Measurements from ENCODE around the gene ADAMTS9.

Gene ADAMTS9

GRCh38 chr3:64523324-64523723 lies 164.5 kb downstream of the ADAMTS9 start:
- Mint-ChIP-seq H3K4me1 (peaks cover 6% of the 10 kb centered on the region), H3K4me3 (no peak overlapping the region), H3K9me3 (peaks cover 16% of the 10 kb centered on the region), H3K36me3 (ENCODE audit: low read depth) (peaks cover 85% of the 10 kb centered on the region), H3K27ac (no peak overlapping the region), H3K27me3 (ENCODE audit: low read depth) (no peaks in the 10 kb centered on the region)
- TF ChIP-seq, protein P1, sequence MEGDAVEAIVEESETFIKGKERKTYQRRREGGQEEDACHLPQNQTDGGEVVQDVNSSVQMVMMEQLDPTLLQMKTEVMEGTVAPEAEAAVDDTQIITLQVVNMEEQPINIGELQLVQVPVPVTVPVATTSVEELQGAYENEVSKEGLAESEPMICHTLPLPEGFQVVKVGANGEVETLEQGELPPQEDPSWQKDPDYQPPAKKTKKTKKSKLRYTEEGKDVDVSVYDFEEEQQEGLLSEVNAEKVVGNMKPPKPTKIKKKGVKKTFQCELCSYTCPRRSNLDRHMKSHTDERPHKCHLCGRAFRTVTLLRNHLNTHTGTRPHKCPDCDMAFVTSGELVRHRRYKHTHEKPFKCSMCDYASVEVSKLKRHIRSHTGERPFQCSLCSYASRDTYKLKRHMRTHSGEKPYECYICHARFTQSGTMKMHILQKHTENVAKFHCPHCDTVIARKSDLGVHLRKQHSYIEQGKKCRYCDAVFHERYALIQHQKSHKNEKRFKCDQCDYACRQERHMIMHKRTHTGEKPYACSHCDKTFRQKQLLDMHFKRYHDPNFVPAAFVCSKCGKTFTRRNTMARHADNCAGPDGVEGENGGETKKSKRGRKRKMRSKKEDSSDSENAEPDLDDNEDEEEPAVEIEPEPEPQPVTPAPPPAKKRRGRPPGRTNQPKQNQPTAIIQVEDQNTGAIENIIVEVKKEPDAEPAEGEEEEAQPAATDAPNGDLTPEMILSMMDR (IDR thresholded peaks at IDR 0.05; ENCODE audit: unreplicated experiment in 3 of 3): no peak

DNA sequence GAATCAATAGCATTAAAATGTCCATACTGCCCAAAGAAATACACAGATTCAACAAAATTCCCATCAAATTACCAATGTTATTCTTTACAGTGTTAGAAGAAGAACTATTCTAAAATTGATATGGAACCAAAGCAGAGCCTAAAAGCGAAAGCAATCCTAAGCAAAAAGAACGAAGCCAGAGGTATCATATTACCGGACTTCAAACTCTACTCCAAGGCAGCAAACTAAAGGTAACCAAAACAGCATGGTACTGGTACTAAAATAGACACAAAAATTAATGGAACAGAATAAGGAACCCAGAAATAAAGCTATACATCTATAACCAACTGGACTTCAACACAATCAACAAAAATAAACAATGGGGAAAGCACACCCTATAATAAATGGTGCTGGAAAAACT lies 167.5 kb downstream of the ADAMTS9 start:
- TF ChIP-seq, protein P1 (IDR thresholded peaks at IDR 0.05; ENCODE audit: unreplicated experiment in 3 of 3): no peak
- Mint-ChIP-seq H3K27me3 (ENCODE audit: low read depth) (no peaks in the 10 kb centered on the region), H3K36me3 (ENCODE audit: low read depth) (peaks cover 92% of the 10 kb centered on the region), H3K9me3 (peaks cover 19% of the 10 kb centered on the region), H3K4me1 (no peaks in the 10 kb centered on the region), H3K4me3 (no peak overlapping the region), H3K27ac (no peak overlapping the region)

DNA sequence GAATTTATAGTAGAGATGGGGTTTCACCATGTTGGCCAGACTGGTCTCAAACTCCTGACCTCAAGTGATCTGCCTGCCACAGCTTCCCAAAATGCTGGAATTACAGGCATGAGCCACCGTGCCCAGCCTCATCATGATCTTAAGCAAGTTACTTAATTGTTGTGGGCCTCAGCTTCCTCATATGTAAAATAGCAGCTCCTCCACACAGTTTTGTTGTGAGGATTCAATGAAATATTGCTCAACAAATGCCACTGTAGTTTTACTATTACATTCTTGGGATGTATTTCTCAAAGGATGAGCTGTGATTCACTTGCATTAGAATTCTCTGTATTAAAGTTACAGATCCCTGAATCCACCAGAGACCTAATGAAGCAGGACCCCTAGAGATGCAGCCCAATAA lies 168.8 kb downstream of the ADAMTS9 start:
- H3K9me3 Mint-ChIP-seq: peaks cover 12% of the 10 kb centered on the region
- no peak overlapping the region for H3K4me3 Mint-ChIP-seq
- no peaks in the 10 kb centered on the region for H3K27me3 Mint-ChIP-seq (ENCODE audit: low read depth)
- H3K36me3 Mint-ChIP-seq (ENCODE audit: low read depth): peaks cover 88% of the 10 kb centered on the region
- no peaks in the 10 kb centered on the region for H3K4me1 Mint-ChIP-seq
- H3K27ac Mint-ChIP-seq: no peak overlapping the region
- TF ChIP-seq, protein P1 (IDR thresholded peaks at IDR 0.05; ENCODE audit: unreplicated experiment in 3 of 3): no peak

GRCh38 chr3:64518496-64518895 lies 169.3 kb downstream of the ADAMTS9 start:
- Mint-ChIP-seq H3K4me1 (no peaks in the 10 kb centered on the region), H3K27me3 (ENCODE audit: low read depth) (no peaks in the 10 kb centered on the region), H3K4me3 (no peak overlapping the region), H3K9me3 (peaks cover 12% of the 10 kb centered on the region), H3K36me3 (ENCODE audit: low read depth) (peaks cover 87% of the 10 kb centered on the region), H3K27ac (no peak overlapping the region)
- TF ChIP-seq, protein P1 (IDR thresholded peaks at IDR 0.05; ENCODE audit: unreplicated experiment in 3 of 3): no peak

GRCh38 chr3:64514889-64515288 lies 172.9 kb downstream of the ADAMTS9 start:
- Mint-ChIP-seq H3K4me1 (no peaks in the 10 kb centered on the region), H3K4me3 (no peak overlapping the region), H3K9me3 (peaks cover 2% of the 10 kb centered on the region), H3K36me3 (ENCODE audit: low read depth) (peaks cover 53% of the 10 kb centered on the region), H3K27ac (no peak overlapping the region), H3K27me3 (ENCODE audit: low read depth) (no peaks in the 10 kb centered on the region)
- TF ChIP-seq, protein P1 (IDR thresholded peaks at IDR 0.05; ENCODE audit: unreplicated experiment in 3 of 3): no peak

DNA sequence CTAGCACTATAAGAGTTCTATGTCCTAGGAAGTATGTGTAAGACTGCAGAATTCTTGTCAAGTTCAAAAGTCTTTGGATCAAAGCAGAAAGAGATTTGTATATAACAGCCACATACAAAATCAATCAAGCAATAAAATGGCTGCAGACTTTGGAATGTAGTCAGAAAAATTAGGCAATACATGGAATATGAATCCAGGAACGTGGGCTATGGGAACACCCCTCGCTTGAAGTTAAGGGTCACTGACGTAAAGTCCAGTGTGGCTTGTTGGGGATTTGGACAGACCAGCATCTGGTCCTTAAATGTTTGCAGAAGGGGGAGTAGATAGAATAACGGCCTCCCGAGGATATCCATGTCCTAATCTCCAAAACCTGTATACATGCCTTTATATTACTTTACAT lies 178.6 kb downstream of the ADAMTS9 start:
- Mint-ChIP-seq H3K4me3 (no peak overlapping the region), H3K27me3 (ENCODE audit: low read depth) (no peaks in the 10 kb centered on the region), H3K27ac (no peak overlapping the region), H3K36me3 (ENCODE audit: low read depth) (peaks cover 4% of the 10 kb centered on the region), H3K9me3 (no peaks in the 10 kb centered on the region), H3K4me1 (no peaks in the 10 kb centered on the region)
- TF ChIP-seq, protein P1 (IDR thresholded peaks at IDR 0.05; ENCODE audit: unreplicated experiment in 3 of 3): no peak

Data from nephron (organoid).